A673 (cell line): Measurements from ENCODE around the gene PRPF40B.

Experiments
- EZH2 ChIP-seq: fragments of 200-600 bp; sonication (generic); IDR thresholded peaks from 2 replicates; pipeline ENCODE4 v1.6.1; 2017; ENCODE audit warnings: borderline replicate concordance, low read depth, mild to moderate bottlenecking, mixed read lengths, antibody characterized with exemption, low read length; ENCODE audit not compliant: poor library complexity, severe bottlenecking
- TF ChIP-seq, protein P1 (sequence below): fragments of 300-800, 200-600 bp; sonication (generic); conservative IDR thresholded peaks from 2 replicates; pipeline ENCODE4 v1.5.1; 2017; ENCODE audit warnings: low read depth, mild to moderate bottlenecking, antibody characterized with exemption, low read length, moderate library complexity, mixed read lengths

- TF ChIP-seq, protein P1, sequence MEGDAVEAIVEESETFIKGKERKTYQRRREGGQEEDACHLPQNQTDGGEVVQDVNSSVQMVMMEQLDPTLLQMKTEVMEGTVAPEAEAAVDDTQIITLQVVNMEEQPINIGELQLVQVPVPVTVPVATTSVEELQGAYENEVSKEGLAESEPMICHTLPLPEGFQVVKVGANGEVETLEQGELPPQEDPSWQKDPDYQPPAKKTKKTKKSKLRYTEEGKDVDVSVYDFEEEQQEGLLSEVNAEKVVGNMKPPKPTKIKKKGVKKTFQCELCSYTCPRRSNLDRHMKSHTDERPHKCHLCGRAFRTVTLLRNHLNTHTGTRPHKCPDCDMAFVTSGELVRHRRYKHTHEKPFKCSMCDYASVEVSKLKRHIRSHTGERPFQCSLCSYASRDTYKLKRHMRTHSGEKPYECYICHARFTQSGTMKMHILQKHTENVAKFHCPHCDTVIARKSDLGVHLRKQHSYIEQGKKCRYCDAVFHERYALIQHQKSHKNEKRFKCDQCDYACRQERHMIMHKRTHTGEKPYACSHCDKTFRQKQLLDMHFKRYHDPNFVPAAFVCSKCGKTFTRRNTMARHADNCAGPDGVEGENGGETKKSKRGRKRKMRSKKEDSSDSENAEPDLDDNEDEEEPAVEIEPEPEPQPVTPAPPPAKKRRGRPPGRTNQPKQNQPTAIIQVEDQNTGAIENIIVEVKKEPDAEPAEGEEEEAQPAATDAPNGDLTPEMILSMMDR, result no peak
- no peak for TF ChIP-seq EZH2
Measured at GRCh38 chr12:49632986-49633702, 9.8 kb downstream of the PRPF40B start.
